Mesendoderm (in vitro differentiated cells): ENCODE data around the gene SMARCD1.
"Not testable (repeated sequence)": the region's sequence is repeated elsewhere in the genome, so short reads cannot be mapped to it uniquely, and the experiment has no call there.

ENCODE experiments used
- DNase-seq: peaks from one replicate; pipeline ENCODE4 v3.0.0; 2013
- H2AK5ac ChIP-seq: 2 replicates; pipeline ENCODE4 v1.6.1; 2013; ENCODE audit warnings: low read length, inconsistent platforms
- H2BK120ac ChIP-seq: 2 replicates; pipeline ENCODE4 v1.6.1; 2013; ENCODE audit warnings: low read depth, mild to moderate bottlenecking, low read length, moderate library complexity, mixed read lengths
- H2BK15ac ChIP-seq: replicated peaks from 2 replicates; pipeline ENCODE4 v1.6.1; 2013; ENCODE audit warnings: low read depth, mild to moderate bottlenecking, moderate library complexity
- H2BK5ac ChIP-seq: 2 replicates; pipeline ENCODE4 v1.6.1; 2013; ENCODE audit warnings: low read length, inconsistent platforms
- H3K18ac ChIP-seq: 2 replicates; pipeline ENCODE4 v1.6.1; 2013; ENCODE audit warnings: mild to moderate bottlenecking, low read length, mixed read lengths
- H3K23ac ChIP-seq: one replicate; pipeline ENCODE4 v1.6.1; 2013; ENCODE audit warnings: low read length
- H3K27ac ChIP-seq: 2 replicates; pipeline ENCODE4 v1.5.1; 2013; ENCODE audit warnings: low read depth, mild to moderate bottlenecking, inconsistent platforms, low read length, moderate library complexity
- H3K27me3 ChIP-seq: 2 replicates; pipeline ENCODE4 v1.6.1; 2013; ENCODE audit warnings: low read length, control low read depth, mild to moderate bottlenecking, inconsistent platforms; ENCODE audit not compliant: insufficient read depth, poor library complexity
- H3K36me3 ChIP-seq: 2 replicates; pipeline ENCODE4 v1.6.1; 2013; ENCODE audit warnings: low read length, inconsistent platforms; ENCODE audit not compliant: control insufficient read depth, insufficient read depth
- H3K4ac ChIP-seq: one replicate; pipeline ENCODE4 v1.6.1; 2013; ENCODE audit warnings: low read depth, mild to moderate bottlenecking, low read length, moderate library complexity
- H3K4me1 ChIP-seq: 2 replicates; pipeline ENCODE4 v1.6.1; 2013; ENCODE audit warnings: low read depth, low read length, inconsistent platforms; ENCODE audit not compliant: control insufficient read depth
- H3K4me2 ChIP-seq: 2 replicates; pipeline ENCODE4 v1.6.1; 2013; ENCODE audit warnings: low read length
- H3K4me3 ChIP-seq: 2 replicates; pipeline ENCODE4 v1.5.1; 2013; ENCODE audit warnings: mild to moderate bottlenecking, low read length
- H3K56ac ChIP-seq: one replicate; pipeline ENCODE4 v1.6.1; 2013; ENCODE audit warnings: low read length
- H3K79me1 ChIP-seq: 2 replicates; pipeline ENCODE4 v1.6.1; 2013; ENCODE audit warnings: low read length, inconsistent platforms
- H3K79me2 ChIP-seq: 2 replicates; pipeline ENCODE4 v1.6.1; 2013; ENCODE audit warnings: mild to moderate bottlenecking, low read length; ENCODE audit not compliant: control insufficient read depth, insufficient read depth
- H3K9ac ChIP-seq: 2 replicates; pipeline ENCODE4 v1.6.1; 2013; ENCODE audit warnings: low read length, inconsistent platforms
- H4K5ac ChIP-seq: one replicate; pipeline ENCODE4 v1.6.1; 2013; ENCODE audit warnings: low read length
- H4K8ac ChIP-seq: one replicate; pipeline ENCODE4 v1.6.1; 2013; ENCODE audit warnings: low read depth, mild to moderate bottlenecking, control low read depth, low read length, moderate library complexity
- WGBS: extraction: QIAGEN DNeasy Blood & Tissue Kit; methylation state at CpG from one replicate; pipeline ENCODE4 v1.1.7; 2013; ENCODE audit warnings: low lambda C conversion rate, missing lambda C conversion rate; ENCODE audit not compliant: insufficient coverage; ENCODE audit errors: extremely low coverage; 5-methylcytosine and 5-hydroxymethylcytosine counted together

SMARCD1 gene

GRCh38 chr12:50142993-50143392, 57.9 kb downstream of the SMARCD1 start:
- Histone ChIP-seq H2BK15ac (no peak overlapping the region), H3K27me3 (no peaks in the 10 kb centered on the region), H3K9ac (no peak overlapping the region), H3K27ac (no peak overlapping the region), H3K23ac (no peak overlapping the region), H2BK120ac (no peak overlapping the region), H3K36me3 (no peaks in the 10 kb centered on the region), H3K56ac (no peak overlapping the region), H2AK5ac (no peak overlapping the region), H3K4me2 (no peak overlapping the region), H3K18ac (no peak overlapping the region), H3K4ac (no peak overlapping the region), H3K4me3 (no peak overlapping the region), H4K8ac (no peak overlapping the region), H2BK5ac (no peak overlapping the region), H4K5ac (no peak overlapping the region), H3K4me1 (no peaks in the 10 kb centered on the region), H3K79me2 (no peaks in the 10 kb centered on the region), H3K79me1 (peaks cover 1% of the 10 kb centered on the region)
- WGBS, result no CpG with 5 or more reads among the region's 8 CpGs
- no peak for DNase-seq

- Histone ChIP-seq H3K4me1 (no peaks in the 10 kb centered on the region), H2BK5ac (no peak overlapping the region), H4K8ac (no peak overlapping the region), H3K4ac (no peak overlapping the region), H3K36me3 (no peaks in the 10 kb centered on the region), H3K27ac (no peak overlapping the region), H3K18ac (no peak overlapping the region), H2BK15ac (no peak overlapping the region), H4K5ac (no peak overlapping the region), H2AK5ac (no peak overlapping the region), H3K79me1 (peaks cover 3% of the 10 kb centered on the region), H3K4me3 (no peak overlapping the region), H3K9ac (no peak overlapping the region), H3K23ac (no peak overlapping the region), H3K56ac (no peak overlapping the region), H3K4me2 (no peak overlapping the region), H2BK120ac (no peak overlapping the region), H3K27me3 (no peaks in the 10 kb centered on the region), H3K79me2 (peaks cover 2% of the 10 kb centered on the region)
- no CpG with 5 or more reads among the region's 2 CpGs for WGBS
- DNase-seq, result no peak
These were observed 60.3 kb downstream of the SMARCD1 start for GRCh38 chr12:50145439-50145838.

GRCh38 chr12:50147281-50147680, 62.1 kb downstream of the SMARCD1 start:
- Histone ChIP-seq H3K9ac (no peak overlapping the region), H3K23ac (no peak overlapping the region), H3K27me3 (no peaks in the 10 kb centered on the region), H3K79me2 (peaks cover 2% of the 10 kb centered on the region), H3K36me3 (no peaks in the 10 kb centered on the region), H4K8ac (no peak overlapping the region), H3K18ac (no peak overlapping the region), H2BK15ac (no peak overlapping the region), H2AK5ac (no peak overlapping the region), H3K79me1 (peaks cover 5% of the 10 kb centered on the region), H3K27ac (no peak overlapping the region), H2BK120ac (no peak overlapping the region), H3K4ac (no peak overlapping the region), H3K56ac (no peak overlapping the region), H2BK5ac (no peak overlapping the region), H4K5ac (no peak overlapping the region), H3K4me2 (no peak overlapping the region), H3K4me3 (no peak overlapping the region), H3K4me1 (no peaks in the 10 kb centered on the region)
- peak; percentile 12 for DNase-seq
- no CpG with 5 or more reads among the region's 4 CpGs for WGBS

GRCh38 chr12:50148011-50148410, 62.9 kb downstream of the SMARCD1 start:
- H3K4me3 ChIP-seq, H3K23ac ChIP-seq, H3K36me3 ChIP-seq, H3K4me2 ChIP-seq, H3K9ac ChIP-seq, H3K18ac ChIP-seq, H3K79me1 ChIP-seq, DNase-seq, H4K5ac ChIP-seq, H2BK15ac ChIP-seq, H2AK5ac ChIP-seq, H3K56ac ChIP-seq, H3K4ac ChIP-seq, H3K27ac ChIP-seq, H3K4me1 ChIP-seq, H2BK5ac ChIP-seq, H4K8ac ChIP-seq, H3K27me3 ChIP-seq, H3K79me2 ChIP-seq, H2BK120ac ChIP-seq: not testable (repeated sequence)
- no CpG with 5 or more reads among the region's 6 CpGs for WGBS

GRCh38 chr12:50149311-50149710, 64.2 kb downstream of the SMARCD1 start:
- no peaks in the 10 kb centered on the region for H3K27me3 ChIP-seq
- no peak overlapping the region for H4K8ac ChIP-seq
- no peak overlapping the region for H2BK120ac ChIP-seq
- DNase-seq, result no peak
- no peak overlapping the region for H3K18ac ChIP-seq
- H3K23ac ChIP-seq, result no peak overlapping the region
- no CpG with 5 or more reads among the region's 3 CpGs for WGBS
- no peak overlapping the region for H4K5ac ChIP-seq
- H3K27ac ChIP-seq, result no peak overlapping the region
- H3K9ac ChIP-seq, result no peak overlapping the region
- no peaks in the 10 kb centered on the region for H3K4me1 ChIP-seq
- H3K4me2 ChIP-seq, result no peak overlapping the region
- no peak overlapping the region for H2AK5ac ChIP-seq
- peaks cover 2% of the 10 kb centered on the region for H3K79me2 ChIP-seq
- H3K79me1 ChIP-seq, result peaks cover 5% of the 10 kb centered on the region
- H2BK5ac ChIP-seq, result no peak overlapping the region
- H3K36me3 ChIP-seq, result no peaks in the 10 kb centered on the region
- no peak overlapping the region for H3K4ac ChIP-seq
- H3K4me3 ChIP-seq, result no peak overlapping the region
- H3K56ac ChIP-seq, result no peak overlapping the region
- no peak overlapping the region for H2BK15ac ChIP-seq
